NCI-H1105 treated with DMSO at 0.1 percent for 48 hours (cell line): ENCODE data around the gene NEIL1.
"Not testable (repeated sequence)": the region's sequence is repeated elsewhere in the genome, so short reads cannot be mapped to it uniquely, and the experiment has no call there.

Source experiments
- DNase-seq: peaks from one replicate; lab custom pipeline; 2025; lab: John Stamatoyannopoulos, UW

Gene NEIL1, protein sequence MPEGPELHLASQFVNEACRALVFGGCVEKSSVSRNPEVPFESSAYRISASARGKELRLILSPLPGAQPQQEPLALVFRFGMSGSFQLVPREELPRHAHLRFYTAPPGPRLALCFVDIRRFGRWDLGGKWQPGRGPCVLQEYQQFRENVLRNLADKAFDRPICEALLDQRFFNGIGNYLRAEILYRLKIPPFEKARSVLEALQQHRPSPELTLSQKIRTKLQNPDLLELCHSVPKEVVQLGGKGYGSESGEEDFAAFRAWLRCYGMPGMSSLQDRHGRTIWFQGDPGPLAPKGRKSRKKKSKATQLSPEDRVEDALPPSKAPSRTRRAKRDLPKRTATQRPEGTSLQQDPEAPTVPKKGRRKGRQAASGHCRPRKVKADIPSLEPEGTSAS

DNA sequence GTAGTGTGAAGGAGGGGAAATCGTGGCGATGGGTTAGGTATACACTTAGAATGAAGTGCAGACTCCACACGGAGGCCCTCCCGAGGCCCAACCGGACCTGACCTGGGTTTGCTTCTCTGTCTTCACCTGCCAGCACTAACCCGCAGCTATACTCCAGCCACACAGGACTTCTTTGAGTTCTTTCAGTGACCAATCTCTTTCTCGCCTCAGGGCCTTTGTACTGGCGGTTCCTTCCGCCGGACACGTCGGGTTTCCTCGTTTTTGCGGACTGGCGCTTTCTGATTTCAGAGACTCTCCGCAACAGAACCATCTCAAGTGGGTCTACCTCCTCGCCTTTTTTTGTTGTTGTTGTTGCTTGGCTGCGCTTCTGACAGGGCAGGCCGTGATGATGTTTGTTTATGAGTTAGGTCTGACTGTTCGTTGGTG lies at the start of gene NEIL1:
NEIL1 (plus strand) TSS at position 244 of the 426 bp plus-strand sequence. CDS start 1,867 bp downstream, outside the sequence.
- DNase-seq, result no peak

GRCh38 chr15:75298541-75299310 lies 48.1 kb upstream of the NEIL1 start:
- not testable (repeated sequence) for DNase-seq

DNA sequence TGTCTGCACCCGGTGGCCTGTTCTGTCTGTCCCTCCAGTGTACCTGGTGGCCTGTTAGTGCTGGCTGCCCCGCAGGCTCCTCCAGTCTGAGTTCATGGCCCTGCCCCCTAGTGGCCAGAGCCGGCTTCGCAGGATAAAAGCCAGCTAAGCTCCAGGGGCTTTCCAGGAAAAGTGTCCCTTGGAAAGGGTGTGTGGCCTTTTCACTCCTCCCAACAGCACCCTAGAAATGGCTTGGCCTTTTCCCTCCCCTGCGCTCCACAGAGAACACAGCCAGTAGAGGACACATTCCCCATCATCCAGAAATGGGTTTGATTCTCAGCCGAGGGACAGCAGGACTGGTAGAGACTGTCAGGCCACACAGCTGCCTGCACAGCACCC lies 47.5 kb upstream of the NEIL1 start:
- not testable (repeated sequence) for DNase-seq

DNA sequence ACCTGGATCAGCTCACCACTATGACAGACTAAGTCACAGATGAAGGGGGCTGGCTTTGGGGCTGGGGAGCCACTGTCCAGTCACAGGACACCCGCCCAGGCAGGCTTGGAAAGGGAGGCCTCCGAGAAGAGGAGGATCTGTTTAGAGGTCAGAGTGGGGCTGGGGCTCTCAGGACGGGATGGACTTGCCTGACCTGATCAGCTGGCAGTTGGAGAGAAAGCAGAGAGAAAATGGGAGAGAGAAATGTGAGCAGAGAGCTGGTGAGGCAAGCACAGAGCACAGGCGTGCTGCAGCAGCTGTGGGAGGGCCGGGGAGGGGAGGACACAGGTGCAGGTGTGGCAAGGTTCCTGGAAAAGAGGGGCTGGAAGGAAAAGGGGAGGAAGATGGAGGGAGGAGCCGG lies 46.8 kb upstream of the NEIL1 start:
- not testable (repeated sequence) for DNase-seq

- no peak for DNase-seq
These were observed 44.5 kb upstream of the NEIL1 start for GRCh38 chr15:75302318-75302717.

DNA sequence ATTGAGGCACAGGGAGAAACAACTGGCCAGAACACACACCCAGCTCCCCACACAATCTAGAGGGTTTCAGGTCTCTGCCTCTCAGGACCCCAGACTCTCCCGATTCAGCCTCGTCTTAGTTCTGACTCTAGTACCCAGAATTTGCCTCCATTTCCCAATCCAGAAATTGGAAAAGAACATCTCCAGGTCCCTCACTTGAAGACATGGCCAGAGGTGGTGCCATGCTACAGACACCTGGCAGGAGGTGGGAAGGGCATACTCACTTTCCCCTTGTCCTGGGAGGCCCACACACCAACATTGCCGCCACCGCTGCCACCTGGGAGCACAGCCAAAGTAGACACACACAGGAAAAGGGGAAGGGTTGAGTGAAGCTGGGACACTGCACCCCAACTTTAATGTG lies 44.1 kb upstream of the NEIL1 start:
- not testable (repeated sequence) for DNase-seq

GRCh38 chr15:75306188-75306587 lies 40.7 kb upstream of the NEIL1 start:
- DNase-seq, result no peak

GRCh38 chr15:75307778-75308390 lies 39.0 kb upstream of the NEIL1 start:
- DNase-seq, result no peak

- no peak for DNase-seq
These were observed 37.1 kb upstream of the NEIL1 start for GRCh38 chr15:75309711-75310110.

- not testable (repeated sequence) for DNase-seq
These were observed 34.3 kb upstream of the NEIL1 start for GRCh38 chr15:75312548-75312947.

GRCh38 chr15:75313116-75313845 lies 33.6 kb upstream of the NEIL1 start:
- DNase-seq, result no peak

DNA sequence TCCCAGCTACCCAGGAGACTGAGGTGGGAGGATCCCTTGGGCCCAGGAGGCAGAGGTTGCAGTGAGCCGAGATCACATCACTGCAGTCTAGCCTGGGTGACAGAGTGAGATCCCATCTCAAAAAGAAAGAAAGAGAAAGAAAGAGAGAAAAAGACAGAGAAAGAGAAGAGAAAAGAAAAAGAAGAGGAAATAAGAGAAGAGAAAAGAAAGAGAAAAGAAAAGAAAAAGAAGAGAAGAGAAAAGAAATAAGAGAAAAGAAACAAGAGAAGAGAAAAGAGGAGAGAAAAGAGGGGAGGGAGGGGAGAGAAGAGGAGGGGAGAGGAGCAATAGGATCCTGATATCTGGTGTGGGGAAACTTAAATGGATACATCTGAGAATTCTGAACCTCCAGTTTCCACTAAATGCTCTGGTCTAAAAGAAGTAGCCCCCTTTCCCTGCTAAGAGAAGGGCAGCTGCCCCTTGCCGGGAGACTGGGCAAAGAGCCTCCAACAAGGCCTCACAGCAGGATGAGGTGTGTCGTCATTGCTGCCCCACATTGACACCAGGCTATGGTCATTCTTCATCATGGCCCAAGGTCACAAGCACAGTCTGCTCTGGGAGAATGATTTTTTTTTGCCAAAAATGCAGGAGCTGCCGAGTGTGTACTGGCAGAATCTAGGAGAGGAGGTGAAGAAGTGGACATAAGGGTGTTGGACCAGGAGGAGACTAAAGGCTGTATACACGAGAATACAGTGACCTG lies 32.1 kb upstream of the NEIL1 start:
- no peak for DNase-seq

DNA sequence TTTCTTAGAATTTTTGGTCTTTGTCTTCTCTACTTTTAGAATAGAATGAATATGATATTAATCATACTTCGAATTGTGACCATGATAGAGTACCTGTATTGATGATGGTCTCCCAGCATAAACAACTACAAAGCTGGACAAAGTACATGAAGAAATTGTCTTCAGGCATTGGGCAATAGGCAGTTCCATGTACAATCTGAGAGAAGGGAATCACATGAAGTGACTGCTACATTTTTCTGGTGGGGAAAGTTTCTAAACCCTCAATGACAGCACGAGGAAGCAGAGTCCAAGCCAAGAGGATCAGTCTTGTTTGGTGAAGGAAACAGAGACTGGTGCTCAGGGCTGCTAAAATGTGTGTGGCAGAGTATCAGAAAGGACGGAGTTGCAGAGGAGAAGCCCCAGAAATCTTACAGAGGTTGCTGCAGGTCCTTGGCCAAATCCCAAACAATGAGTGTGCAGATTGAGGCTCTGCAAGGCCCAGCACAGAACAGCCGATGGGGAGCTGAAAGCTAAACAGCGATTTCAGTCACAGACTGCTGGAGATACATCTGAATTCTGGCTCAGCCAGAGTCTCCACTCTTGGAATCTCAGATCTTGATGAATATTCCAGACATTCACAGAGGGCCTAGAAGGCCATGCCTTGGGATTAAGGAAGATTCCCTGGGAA lies 27.5 kb upstream of the NEIL1 start:
- not testable (repeated sequence) for DNase-seq

DNA sequence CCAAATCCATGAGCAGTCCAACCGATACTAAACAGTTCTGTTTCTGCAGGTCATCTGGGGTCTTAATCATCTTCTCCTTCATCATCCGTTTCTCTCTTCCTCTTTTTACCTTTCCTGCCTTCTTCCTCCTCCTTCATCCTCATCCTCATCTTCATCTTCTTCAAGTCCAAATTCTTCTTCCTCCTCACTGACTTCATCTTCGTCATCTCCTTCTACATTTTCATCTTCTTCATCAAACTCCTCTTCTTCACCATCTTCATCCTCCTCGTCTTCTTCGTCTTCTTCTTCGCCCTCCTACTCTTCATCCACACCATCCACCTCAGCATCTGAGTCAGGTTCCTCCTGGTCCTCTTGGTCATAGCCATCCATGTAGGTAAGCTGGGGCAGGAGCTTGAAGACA lies 25.1 kb upstream of the NEIL1 start:
- DNase-seq, result no peak

DNA sequence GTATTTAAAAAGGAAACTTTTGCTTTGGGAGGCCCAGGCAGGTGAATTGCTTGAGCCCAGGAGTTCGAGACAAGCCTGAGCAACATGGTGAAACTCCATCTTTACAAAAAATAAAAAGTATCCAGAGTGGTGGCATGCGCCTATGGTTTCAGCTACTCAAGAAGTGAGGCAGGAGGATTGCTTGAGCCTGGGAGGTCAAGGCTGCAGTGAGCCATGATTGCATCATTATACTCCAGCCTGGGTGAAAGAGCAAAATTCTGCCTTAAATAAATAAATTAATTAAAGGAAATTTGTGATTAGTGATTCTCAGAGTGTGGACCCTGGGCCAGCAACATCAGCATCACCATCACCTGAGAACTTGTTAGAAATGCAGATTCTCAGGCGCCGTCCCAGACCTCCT lies 20.9 kb upstream of the NEIL1 start:
- DNase-seq, result no peak

GRCh38 chr15:75327005-75327404 lies 19.8 kb upstream of the NEIL1 start:
- DNase-seq, result no peak

GRCh38 chr15:75327491-75327890 lies 19.3 kb upstream of the NEIL1 start:
- no peak for DNase-seq

- DNase-seq, result no peak
These were observed 18.1 kb upstream of the NEIL1 start for GRCh38 chr15:75328493-75329314.

DNA sequence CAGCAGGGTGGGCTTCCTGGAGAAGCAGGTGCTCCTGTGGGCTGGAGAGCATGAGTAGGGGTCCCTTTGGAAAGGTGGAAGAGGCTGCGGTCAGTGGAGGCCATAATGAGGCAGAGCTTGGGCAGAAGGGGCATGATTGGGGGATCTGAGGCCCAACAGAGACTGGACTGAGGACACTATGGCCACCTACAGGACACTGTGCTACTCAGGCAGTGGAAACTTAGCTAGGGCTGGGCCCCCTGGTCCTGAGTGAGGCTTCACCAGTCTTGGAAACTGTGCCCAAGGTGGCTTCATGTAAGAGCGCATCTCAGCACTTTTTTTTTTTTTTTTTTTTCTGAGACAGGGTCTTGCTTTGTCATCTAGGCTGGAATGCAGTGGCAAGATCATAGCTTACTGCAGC lies 17.3 kb upstream of the NEIL1 start:
- DNase-seq, result no peak

- DNase-seq, result not testable (repeated sequence)
These were observed 14.7 kb upstream of the NEIL1 start for GRCh38 chr15:75332093-75332492.
